Heart left ventricle (tissue), 16 donors: ENCODE results near the gene VCL. TPM values are rescaled to one million over a fixed set of nuclear protein-coding genes. Genes with fewer than 3 reads are reported as not detected.

ENCODE experiments used
- ATAC-seq, 4 donors: fragments of 200-7000 bp; cut with Tn5 transposase; one replicate each; pipeline ENCODE4 v1.9.1; 2020 to 2022; ENCODE audit warnings: moderate library complexity in 4 of 4, mild to moderate bottlenecking in 3 of 4, moderate number of reproducible peaks in 1 of 4
- DNase-seq, 5 donors: peaks; one replicate each; pipeline ENCODE4 v3.0.0-alpha.2; 2020
- H3K27ac ChIP-seq, 12 donors: fragments of 200-600 bp; sonication (generic) in 4 of 12; one replicate each; pipeline versions ENCODE4 v1.5.0 to v1.8.0; 2016 to 2022; ENCODE audit warnings: mild to moderate bottlenecking in 2 of 12
- H3K27me3 ChIP-seq, 9 donors: fragments of 200-600 bp; sonication (generic) in 2 of 9; one replicate each; pipeline versions ENCODE4 v1.5.1 to v1.8.0; 2016 to 2022; ENCODE audit warnings: mild to moderate bottlenecking in 3 of 9
- H3K36me3 ChIP-seq, 9 donors: fragments of 200-600 bp; sonication (generic) in 2 of 9; one replicate each; pipeline versions ENCODE4 v1.5.0 to v1.8.0; 2018 to 2022; ENCODE audit warnings: mild to moderate bottlenecking in 2 of 9
- H3K4me1 ChIP-seq, 12 donors: fragments of 200-600 bp; sonication (generic) in 4 of 12; one replicate each; pipeline versions ENCODE4 v1.5.0 to v1.8.0; 2016 to 2022; ENCODE audit warnings: mild to moderate bottlenecking in 3 of 12
- H3K4me3 ChIP-seq, 12 donors: fragments of 200-600 bp; sonication (generic) in 4 of 12; one replicate each; pipeline versions ENCODE4 v1.5.0 to v1.8.0; 2017 to 2022; ENCODE audit warnings: mild to moderate bottlenecking in 9 of 12, moderate library complexity in 4 of 12
- H3K9me3 ChIP-seq, 12 donors: fragments of 200-600 bp; sonication (generic) in 4 of 12; one replicate each; pipeline versions ENCODE4 v1.5.0 to v1.8.0; 2016 to 2022; ENCODE audit warnings: mild to moderate bottlenecking in 1 of 12
- POLR2A ChIP-seq, 2 donors: fragments of 450-650 bp; IDR thresholded peaks; one replicate each; pipeline ENCODE4 v1.6.1; 2017; ENCODE audit warnings: antibody characterized with exemption in 2 of 2, mild to moderate bottlenecking in 2 of 2, moderate library complexity in 2 of 2
- WGBS, 4 donors: extraction: QIAGEN DNeasy Blood & Tissue Kit in 2 of 4; methylation state at CpG; one replicate each; pipeline versions ENCODE4 v1.1.5 to v1.1.7; 2013 to 2018; 5-methylcytosine and 5-hydroxymethylcytosine counted together
- intact Hi-C, 10 donors: fragments of 100-400 bp; cut with DNase I; formaldehyde crosslinking; loops; one replicate each; pipeline versions ENCODE4 v1.11.1 to v1.14.2; 2022
- polyA plus RNA-seq, 2 donors: library from polyadenylated mRNA; stranded (reverse); fragments of 200-250 nt; gene quantifications; one replicate each; pipeline ENCODE4 v1.2.3, GENCODE V29; 2013
- total RNA-seq, 9 donors: library from RNA; depleted of rRNA in 2 of 9; stranded (reverse); fragments of >200 nt in 2 of 9; fragmentation: NEBNext Ultra II Directional in 3 of 9; extraction: Animal tissue kit (Norgen Biotek cat#: 25700) in 3 of 9; gene quantifications; one replicate each; pipeline versions ENCODE4 v1.1.0 to v1.2.4, GENCODE V29; 2016 to 2023
- TF ChIP-seq, protein P1 (sequence below), 12 donors: fragments of 200-600 bp; sonication (generic) in 4 of 12; IDR thresholded peaks; one replicate each; pipeline versions ENCODE4 v1.5.0 to v1.8.0; 2018 to 2022; ENCODE audit warnings: antibody characterized with exemption in 12 of 12, mild to moderate bottlenecking in 5 of 12
- donor health status: ischemic (EF 13 %, LVEDD 7.1; RV severe dilation, severe dysfunction).
- donor health status: healthy with polysubstance abuse.
- donor health status: DM: no; HTN: yes; CAD: no.
- donor health status: DM: no; HTN: no; CAD: no.
- donor health status: ischemic (EF 25% LVEDD 6.9; RV normal size, moderate dysfunction).
- donor health status: ischemic (EF 25% LVEDD 5.7; RV mildly dilated, moderate dysfunction).
- donor health status: healthy.
- donor health status: DM: yes; HTN: yes; CAD: no.
- donor health status: ischemic (EF 35%, LVEDD 5.7; RV mildly dilated, moderate dysfunction).
- donor health status: nonischemic (EF 11% LVEDD 7.7; RV severe dilation, severe dysfunction).
- donor health status: DM: yes; HTN: yes; CAD: no.
- donor health status: PGD.
- donor health status: ischemic (EF 29% LVEDD 5.4; RV normal size, mild dysfunction).
- donor health status: nonischemic (EF 23%, LVEDD 6.1; RV moderate dilation, normal function).

Gene VCL
- total and polyA plus RNA-seq, 11 donors: 84.5 to 543 (median 273) TPM

DNA sequence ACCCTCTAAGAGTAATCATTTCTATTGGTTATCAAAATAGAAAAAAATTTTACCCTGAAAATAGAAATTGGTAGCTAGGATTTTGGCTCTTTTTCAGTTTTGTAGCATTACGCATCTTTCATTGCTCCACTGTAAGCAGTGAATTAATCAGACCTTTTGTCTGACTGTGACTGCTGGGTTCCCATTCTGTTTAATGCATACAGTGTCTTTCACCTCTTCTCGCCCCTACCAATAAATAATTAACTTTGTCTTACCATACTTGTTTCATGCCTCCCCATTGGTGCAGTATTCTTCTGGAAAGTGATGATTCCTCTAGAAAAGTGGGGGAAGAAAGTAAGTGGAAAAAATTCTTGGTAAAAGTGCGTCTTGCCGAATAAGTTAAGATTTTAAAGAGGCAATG, 79.5 kb downstream of the VCL start:
- no peak for ATAC-seq
- intact Hi-C loops: loop anchor here in 4 of 10 donors (5.0 to 10.0 kb wide), 4 partner anchors 73 to 135 kb away; partner anchors contain the start of gene VCL (in 3 of the 4)
- peaks cover 5 to 66% (median 49%) of the 10 kb centered on the region in 9 donors for H3K36me3 ChIP-seq
- no peak overlapping the region for H3K27ac ChIP-seq
- 93 to 97% (median 95%) methylated on average over 4 of the region's 4 CpGs for WGBS, 4 donors
- DNase-seq: no peak
- no peaks in the 10 kb centered on the region for H3K27me3 ChIP-seq
- TF ChIP-seq POLR2A (IDR thresholded peaks at IDR 0.05): no peak
- TF ChIP-seq, protein P1, sequence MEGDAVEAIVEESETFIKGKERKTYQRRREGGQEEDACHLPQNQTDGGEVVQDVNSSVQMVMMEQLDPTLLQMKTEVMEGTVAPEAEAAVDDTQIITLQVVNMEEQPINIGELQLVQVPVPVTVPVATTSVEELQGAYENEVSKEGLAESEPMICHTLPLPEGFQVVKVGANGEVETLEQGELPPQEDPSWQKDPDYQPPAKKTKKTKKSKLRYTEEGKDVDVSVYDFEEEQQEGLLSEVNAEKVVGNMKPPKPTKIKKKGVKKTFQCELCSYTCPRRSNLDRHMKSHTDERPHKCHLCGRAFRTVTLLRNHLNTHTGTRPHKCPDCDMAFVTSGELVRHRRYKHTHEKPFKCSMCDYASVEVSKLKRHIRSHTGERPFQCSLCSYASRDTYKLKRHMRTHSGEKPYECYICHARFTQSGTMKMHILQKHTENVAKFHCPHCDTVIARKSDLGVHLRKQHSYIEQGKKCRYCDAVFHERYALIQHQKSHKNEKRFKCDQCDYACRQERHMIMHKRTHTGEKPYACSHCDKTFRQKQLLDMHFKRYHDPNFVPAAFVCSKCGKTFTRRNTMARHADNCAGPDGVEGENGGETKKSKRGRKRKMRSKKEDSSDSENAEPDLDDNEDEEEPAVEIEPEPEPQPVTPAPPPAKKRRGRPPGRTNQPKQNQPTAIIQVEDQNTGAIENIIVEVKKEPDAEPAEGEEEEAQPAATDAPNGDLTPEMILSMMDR (IDR thresholded peaks at IDR 0.05): no peak
- H3K4me3 ChIP-seq: no peak overlapping the region
- no peaks in the 10 kb centered on the region for H3K9me3 ChIP-seq
- peaks cover 10 to 57% (median 33%) of the 10 kb centered on the region in 12 donors for H3K4me1 ChIP-seq

DNA sequence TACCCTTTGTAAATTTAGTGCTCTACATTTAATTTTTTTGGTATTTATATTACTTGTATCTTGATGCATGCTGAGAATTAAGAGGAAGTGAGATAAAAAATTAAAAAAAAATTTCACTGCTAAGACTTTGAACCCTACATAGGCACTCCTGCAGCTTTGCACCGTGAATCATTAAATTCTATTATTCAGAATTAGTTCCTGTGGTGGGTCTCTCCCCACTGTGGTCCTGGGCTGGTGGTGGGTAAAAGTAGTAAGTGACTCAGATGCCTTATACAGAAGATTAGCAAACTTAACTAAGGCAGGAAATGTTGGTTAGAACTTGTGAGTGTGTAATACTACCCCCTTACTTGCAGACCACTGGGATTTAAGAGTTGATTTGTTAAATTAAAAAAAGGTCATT, 80.1 kb downstream of the VCL start:
- Histone ChIP-seq H3K27me3 (no peaks in the 10 kb centered on the region), H3K4me3 (no peak overlapping the region), H3K4me1 (peaks cover 10 to 54% (median 28%) of the 10 kb centered on the region in 12 donors), H3K27ac (peak overlapping the region in 2 of 12 donors; percentile 40 to 42), H3K9me3 (no peaks in the 10 kb centered on the region), H3K36me3 (peaks cover 4 to 66% (median 46%) of the 10 kb centered on the region in 9 donors)
- TF ChIP-seq POLR2A (IDR thresholded peaks at IDR 0.05): no peak
- TF ChIP-seq, protein P1 (IDR thresholded peaks at IDR 0.05): no peak
- no peak for ATAC-seq
- intact Hi-C loops: loop anchor here in 4 of 10 donors (5.0 to 10.0 kb wide), 4 partner anchors 73 to 136 kb away; partner anchors contain the start of gene VCL (in 3 of the 4)
- WGBS, 4 donors: 63 to 74% (median 69%) methylated on average over 1 of the region's 1 CpG
- DNase-seq: no peak

DNA sequence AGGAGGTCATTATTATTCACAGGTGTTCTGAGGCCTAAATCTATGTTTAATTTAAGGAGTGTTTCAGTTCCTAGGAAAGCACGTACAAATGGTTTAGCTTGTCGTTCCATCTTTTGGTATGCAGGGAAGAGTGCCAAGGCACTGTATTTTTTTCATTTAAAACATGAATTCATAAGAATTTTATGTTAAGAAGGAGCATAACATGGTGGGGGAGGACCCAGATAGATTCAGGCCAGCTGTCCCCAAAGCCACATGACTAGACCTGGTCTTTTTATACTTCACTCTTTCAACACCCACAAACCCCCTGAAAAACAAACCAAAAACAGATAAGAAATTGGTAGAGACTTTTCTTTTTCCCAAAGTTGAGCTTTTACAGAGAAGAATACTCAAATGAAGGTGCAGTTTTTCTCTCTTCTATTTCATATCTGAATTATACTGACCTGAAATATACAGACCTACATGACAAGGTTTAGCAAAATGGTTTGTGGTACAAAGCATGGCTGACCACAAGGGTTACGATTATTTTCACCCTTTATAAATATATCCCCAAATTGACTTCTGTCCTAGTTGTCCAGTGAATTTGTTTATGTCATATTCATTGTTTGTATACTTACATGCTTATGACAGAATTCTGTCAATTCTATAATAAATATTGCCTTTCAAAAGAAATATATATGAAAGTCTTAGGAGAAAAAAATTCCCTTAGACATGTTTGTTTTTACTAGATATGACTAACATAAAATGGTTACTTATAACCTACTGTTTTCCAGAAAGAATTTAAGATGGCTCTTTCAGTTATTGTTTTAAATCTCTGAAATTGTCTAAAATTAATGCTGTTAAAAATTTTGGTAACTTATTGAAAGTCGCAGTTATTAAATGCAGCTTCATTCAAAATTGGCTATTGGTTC, 81.4 kb downstream of the VCL start:
- Histone ChIP-seq H3K9me3 (no peaks in the 10 kb centered on the region), H3K36me3 (peaks cover 0 to 66% (median 46%) of the 10 kb centered on the region in 9 donors), H3K4me3 (no peak overlapping the region), H3K4me1 (peaks cover 10 to 54% (median 28%) of the 10 kb centered on the region in 12 donors), H3K27ac (peak overlapping the region in 3 of 12 donors; percentile 1 to 42 (median 40)), H3K27me3 (no peaks in the 10 kb centered on the region)
- no peak for TF ChIP-seq POLR2A (IDR thresholded peaks at IDR 0.05)
- TF ChIP-seq, protein P1 (IDR thresholded peaks at IDR 0.05): no peak
- DNase-seq: no peak
- intact Hi-C loops: loop anchor here in 4 of 10 donors (5.0 to 10.0 kb wide), 4 partner anchors 74 to 137 kb away; partner anchors contain the start of gene VCL (in 3 of the 4)
- 64 to 73% (median 68%) methylated on average over 4 of the region's 4 CpGs for WGBS, 4 donors
- no peak for ATAC-seq
